ENCODE results near the gene DNAH7.

Gene DNAH7

GRCh38 chr2:195741191-195741590 lies 327.4 kb downstream of the DNAH7 start:
- H3K4me1 ChIP-seq (ENCODE audit: control insufficient read depth in 2 of 2, insufficient read depth in 2 of 2, low read length in 2 of 2) = no peaks in the 10 kb centered on the region
- no peaks in the 10 kb centered on the region for H3K27me3 ChIP-seq (ENCODE audit: control insufficient read depth in 2 of 2, insufficient read depth in 2 of 2, low read length in 2 of 2)
- no peak overlapping the region for H3K27ac ChIP-seq (ENCODE audit: low read depth in 2 of 2, low read length in 2 of 2)
- no peaks in the 10 kb centered on the region for H3K9me3 ChIP-seq (ENCODE audit: control insufficient read depth in 2 of 2, low read length in 2 of 2)
- H3K36me3 ChIP-seq (ENCODE audit: control insufficient read depth in 2 of 2, insufficient read depth in 2 of 2, low read length in 2 of 2) = peaks cover 0 to 2% of the 10 kb centered on the region in 2 donors
- H3K9ac ChIP-seq (ENCODE audit: low read depth in 1 of 2, low read length in 2 of 2) = no peak overlapping the region
- no peak overlapping the region for H3K4me3 ChIP-seq (ENCODE audit: low read length in 2 of 2)

- Histone ChIP-seq H3K4me1 (ENCODE audit: control insufficient read depth in 2 of 2, insufficient read depth in 2 of 2, low read length in 2 of 2) (no peaks in the 10 kb centered on the region), H3K36me3 (ENCODE audit: control insufficient read depth in 2 of 2, insufficient read depth in 2 of 2, low read length in 2 of 2) (peaks cover 0 to 2% of the 10 kb centered on the region in 2 donors)
Observed at GRCh38 chr2:195737511-195738325, 330.9 kb downstream of the DNAH7 start.

GRCh38 chr2:195735347-195735746 lies 333.3 kb downstream of the DNAH7 start:
- H3K9ac ChIP-seq (ENCODE audit: low read depth in 1 of 2, low read length in 2 of 2) = no peak overlapping the region
- no peaks in the 10 kb centered on the region for H3K9me3 ChIP-seq (ENCODE audit: control insufficient read depth in 2 of 2, low read length in 2 of 2)
- no peak overlapping the region for H3K4me3 ChIP-seq (ENCODE audit: low read length in 2 of 2)
- no peak overlapping the region for H3K27ac ChIP-seq (ENCODE audit: low read depth in 2 of 2, low read length in 2 of 2)
- no peaks in the 10 kb centered on the region for H3K4me1 ChIP-seq (ENCODE audit: control insufficient read depth in 2 of 2, insufficient read depth in 2 of 2, low read length in 2 of 2)
- H3K36me3 ChIP-seq (ENCODE audit: control insufficient read depth in 2 of 2, insufficient read depth in 2 of 2, low read length in 2 of 2) = peaks cover 3% of the 10 kb centered on the region in 2 donors
- H3K27me3 ChIP-seq (ENCODE audit: control insufficient read depth in 2 of 2, insufficient read depth in 2 of 2, low read length in 2 of 2) = no peaks in the 10 kb centered on the region

More at GRCh38 chr2:195737511-195738325, 330.9 kb downstream of the DNAH7 start:
- no peak overlapping the region for H3K9ac ChIP-seq (ENCODE audit: low read depth in 1 of 2, low read length in 2 of 2)
- no peak overlapping the region for H3K4me3 ChIP-seq (ENCODE audit: low read length in 2 of 2)
- H3K27me3 ChIP-seq (ENCODE audit: control insufficient read depth in 2 of 2, insufficient read depth in 2 of 2, low read length in 2 of 2) = no peaks in the 10 kb centered on the region
- no peaks in the 10 kb centered on the region for H3K9me3 ChIP-seq (ENCODE audit: control insufficient read depth in 2 of 2, low read length in 2 of 2)
- no peak overlapping the region for H3K27ac ChIP-seq (ENCODE audit: low read depth in 2 of 2, low read length in 2 of 2)

- peaks cover 3% of the 10 kb centered on the region in 2 donors for H3K36me3 ChIP-seq (ENCODE audit: control insufficient read depth in 2 of 2, insufficient read depth in 2 of 2, low read length in 2 of 2)
- no peaks in the 10 kb centered on the region for H3K9me3 ChIP-seq (ENCODE audit: control insufficient read depth in 2 of 2, low read length in 2 of 2)
- H3K4me3 ChIP-seq (ENCODE audit: low read length in 2 of 2) = no peak overlapping the region
- no peak overlapping the region for H3K9ac ChIP-seq (ENCODE audit: low read depth in 1 of 2, low read length in 2 of 2)
- no peaks in the 10 kb centered on the region for H3K27me3 ChIP-seq (ENCODE audit: control insufficient read depth in 2 of 2, insufficient read depth in 2 of 2, low read length in 2 of 2)
- no peaks in the 10 kb centered on the region for H3K4me1 ChIP-seq (ENCODE audit: control insufficient read depth in 2 of 2, insufficient read depth in 2 of 2, low read length in 2 of 2)
- H3K27ac ChIP-seq (ENCODE audit: low read depth in 2 of 2, low read length in 2 of 2) = no peak overlapping the region
Observed at GRCh38 chr2:195734931-195735330, 333.7 kb downstream of the DNAH7 start.

- Histone ChIP-seq H3K27me3 (ENCODE audit: control insufficient read depth in 2 of 2, insufficient read depth in 2 of 2, low read length in 2 of 2) (no peaks in the 10 kb centered on the region), H3K9me3 (ENCODE audit: control insufficient read depth in 2 of 2, low read length in 2 of 2) (no peaks in the 10 kb centered on the region), H3K4me1 (ENCODE audit: control insufficient read depth in 2 of 2, insufficient read depth in 2 of 2, low read length in 2 of 2) (no peaks in the 10 kb centered on the region), H3K9ac (ENCODE audit: low read depth in 1 of 2, low read length in 2 of 2) (no peak overlapping the region), H3K27ac (ENCODE audit: low read depth in 2 of 2, low read length in 2 of 2) (no peak overlapping the region), H3K4me3 (ENCODE audit: low read length in 2 of 2) (no peak overlapping the region), H3K36me3 (ENCODE audit: control insufficient read depth in 2 of 2, insufficient read depth in 2 of 2, low read length in 2 of 2) (peaks cover 3% of the 10 kb centered on the region in 2 donors)
Observed at GRCh38 chr2:195734395-195734794, 334.2 kb downstream of the DNAH7 start.

GRCh38 chr2:195733831-195734230 lies 334.8 kb downstream of the DNAH7 start:
- Histone ChIP-seq H3K4me3 (ENCODE audit: low read length in 2 of 2) (no peak overlapping the region), H3K36me3 (ENCODE audit: control insufficient read depth in 2 of 2, insufficient read depth in 2 of 2, low read length in 2 of 2) (peaks cover 3% of the 10 kb centered on the region in 2 donors), H3K4me1 (ENCODE audit: control insufficient read depth in 2 of 2, insufficient read depth in 2 of 2, low read length in 2 of 2) (no peaks in the 10 kb centered on the region), H3K9ac (ENCODE audit: low read depth in 1 of 2, low read length in 2 of 2) (no peak overlapping the region), H3K9me3 (ENCODE audit: control insufficient read depth in 2 of 2, low read length in 2 of 2) (no peaks in the 10 kb centered on the region), H3K27me3 (ENCODE audit: control insufficient read depth in 2 of 2, insufficient read depth in 2 of 2, low read length in 2 of 2) (no peaks in the 10 kb centered on the region), H3K27ac (ENCODE audit: low read depth in 2 of 2, low read length in 2 of 2) (no peak overlapping the region)

- Histone ChIP-seq H3K36me3 (ENCODE audit: control insufficient read depth in 2 of 2, insufficient read depth in 2 of 2, low read length in 2 of 2) (peaks cover 3% of the 10 kb centered on the region in 2 donors), H3K4me3 (ENCODE audit: low read length in 2 of 2) (no peak overlapping the region), H3K4me1 (ENCODE audit: control insufficient read depth in 2 of 2, insufficient read depth in 2 of 2, low read length in 2 of 2) (no peaks in the 10 kb centered on the region), H3K9me3 (ENCODE audit: control insufficient read depth in 2 of 2, low read length in 2 of 2) (no peaks in the 10 kb centered on the region), H3K27me3 (ENCODE audit: control insufficient read depth in 2 of 2, insufficient read depth in 2 of 2, low read length in 2 of 2) (no peaks in the 10 kb centered on the region), H3K9ac (ENCODE audit: low read depth in 1 of 2, low read length in 2 of 2) (no peak overlapping the region), H3K27ac (ENCODE audit: low read depth in 2 of 2, low read length in 2 of 2) (no peak overlapping the region)
Observed at GRCh38 chr2:195732574-195732973, 336.1 kb downstream of the DNAH7 start.

- no peak overlapping the region for H3K9ac ChIP-seq (ENCODE audit: low read depth in 1 of 2, low read length in 2 of 2)
- H3K4me1 ChIP-seq (ENCODE audit: control insufficient read depth in 2 of 2, insufficient read depth in 2 of 2, low read length in 2 of 2) = no peaks in the 10 kb centered on the region
- H3K9me3 ChIP-seq (ENCODE audit: control insufficient read depth in 2 of 2, low read length in 2 of 2) = no peaks in the 10 kb centered on the region
- peaks cover 3% of the 10 kb centered on the region in 2 donors for H3K36me3 ChIP-seq (ENCODE audit: control insufficient read depth in 2 of 2, insufficient read depth in 2 of 2, low read length in 2 of 2)
- H3K27me3 ChIP-seq (ENCODE audit: control insufficient read depth in 2 of 2, insufficient read depth in 2 of 2, low read length in 2 of 2) = no peaks in the 10 kb centered on the region
- no peak overlapping the region for H3K27ac ChIP-seq (ENCODE audit: low read depth in 2 of 2, low read length in 2 of 2)
- no peak overlapping the region for H3K4me3 ChIP-seq (ENCODE audit: low read length in 2 of 2)
Observed at GRCh38 chr2:195730912-195731311, 337.7 kb downstream of the DNAH7 start.

- H3K4me1 ChIP-seq (ENCODE audit: control insufficient read depth in 2 of 2, insufficient read depth in 2 of 2, low read length in 2 of 2) = no peaks in the 10 kb centered on the region
- H3K4me3 ChIP-seq (ENCODE audit: low read length in 2 of 2) = no peak overlapping the region
- no peak overlapping the region for H3K9ac ChIP-seq (ENCODE audit: low read depth in 1 of 2, low read length in 2 of 2)
- H3K27me3 ChIP-seq (ENCODE audit: control insufficient read depth in 2 of 2, insufficient read depth in 2 of 2, low read length in 2 of 2) = no peaks in the 10 kb centered on the region
- H3K9me3 ChIP-seq (ENCODE audit: control insufficient read depth in 2 of 2, low read length in 2 of 2) = no peaks in the 10 kb centered on the region
- no peak overlapping the region for H3K27ac ChIP-seq (ENCODE audit: low read depth in 2 of 2, low read length in 2 of 2)
- H3K36me3 ChIP-seq (ENCODE audit: control insufficient read depth in 2 of 2, insufficient read depth in 2 of 2, low read length in 2 of 2) = peaks cover 3% of the 10 kb centered on the region in 2 donors
Observed at GRCh38 chr2:195727106-195727505, 341.5 kb downstream of the DNAH7 start.

- no peak overlapping the region for H3K9ac ChIP-seq (ENCODE audit: low read depth in 1 of 2, low read length in 2 of 2)
- H3K9me3 ChIP-seq (ENCODE audit: control insufficient read depth in 2 of 2, low read length in 2 of 2) = no peaks in the 10 kb centered on the region
- no peaks in the 10 kb centered on the region for H3K4me1 ChIP-seq (ENCODE audit: control insufficient read depth in 2 of 2, insufficient read depth in 2 of 2, low read length in 2 of 2)
- H3K36me3 ChIP-seq (ENCODE audit: control insufficient read depth in 2 of 2, insufficient read depth in 2 of 2, low read length in 2 of 2) = peaks cover 0 to 4% of the 10 kb centered on the region in 2 donors
- H3K4me3 ChIP-seq (ENCODE audit: low read length in 2 of 2) = no peak overlapping the region
- H3K27me3 ChIP-seq (ENCODE audit: control insufficient read depth in 2 of 2, insufficient read depth in 2 of 2, low read length in 2 of 2) = no peaks in the 10 kb centered on the region
- H3K27ac ChIP-seq (ENCODE audit: low read depth in 2 of 2, low read length in 2 of 2) = no peak overlapping the region
Observed at GRCh38 chr2:195722075-195722474, 346.6 kb downstream of the DNAH7 start.
